HUES6 (cell line): Measurements from ENCODE around the gene CENATAC.
"Not testable (repeated sequence)": the region's sequence is repeated elsewhere in the genome, so short reads cannot be mapped to it uniquely, and the experiment has no call there.

ENCODE experiments used
- H3K27ac ChIP-seq: 2 replicates; pipeline ENCODE4 v1.7.0; 2013; ENCODE audit warnings: low read depth, mild to moderate bottlenecking, low read length, inconsistent platforms
- H3K27me3 ChIP-seq: 2 replicates; pipeline ENCODE4 v1.6.1; 2013; ENCODE audit warnings: low read length; ENCODE audit not compliant: control insufficient read depth, insufficient read depth
- H3K36me3 ChIP-seq: 2 replicates; pipeline ENCODE4 v1.6.1; 2013; ENCODE audit warnings: low read length; ENCODE audit not compliant: control insufficient read depth, insufficient read depth
- H3K4me1 ChIP-seq: 2 replicates; pipeline ENCODE4 v1.6.1; 2013; ENCODE audit warnings: low read length; ENCODE audit not compliant: control insufficient read depth, insufficient read depth
- H3K4me3 ChIP-seq: 2 replicates; pipeline ENCODE4 v1.5.1; 2013; ENCODE audit warnings: low read depth, low read length
- H3K9ac ChIP-seq: one replicate; pipeline ENCODE4 v1.6.1; 2013; ENCODE audit warnings: mild to moderate bottlenecking, low read length
- H3K9me3 ChIP-seq: 2 replicates; pipeline ENCODE4 v1.6.1; 2013; ENCODE audit warnings: low read depth, low read length; ENCODE audit not compliant: control insufficient read depth, insufficient read depth

CENATAC gene

GRCh38 chr11:119055901-119056300 lies 58.0 kb downstream of the CENATAC start:
- 0 out of 2 replicates have a peak overlapping the region, but pooled peaks have one; percentile 93 for H3K27ac ChIP-seq
- peak overlapping the region; percentile 92 for H3K9ac ChIP-seq
- peak overlapping the region; percentile 78 for H3K4me3 ChIP-seq
- peaks cover 6% of the 10 kb centered on the region for H3K4me1 ChIP-seq
- H3K9me3 ChIP-seq, result no peaks in the 10 kb centered on the region
- no peaks in the 10 kb centered on the region for H3K27me3 ChIP-seq
- peaks cover 49% of the 10 kb centered on the region for H3K36me3 ChIP-seq

- H3K9ac ChIP-seq, result peak overlapping the region; percentile 92
- H3K27ac ChIP-seq, result peak overlapping the region; percentile 93
- peaks cover 43% of the 10 kb centered on the region for H3K36me3 ChIP-seq
- no peaks in the 10 kb centered on the region for H3K9me3 ChIP-seq
- no peaks in the 10 kb centered on the region for H3K27me3 ChIP-seq
- H3K4me3 ChIP-seq, result peak overlapping the region; percentile 78
- H3K4me1 ChIP-seq, result peaks cover 6% of the 10 kb centered on the region
Measured at GRCh38 chr11:119056421-119056999, 58.6 kb downstream of the CENATAC start.

GRCh38 chr11:119057000-119057769 lies 59.2 kb downstream of the CENATAC start, which contains the start of gene HYOU1:
Gene HYOU1 (minus strand): TSS chr11:119057205. CDS start chr11:119056160, 1,045 bp downstream.
- Histone ChIP-seq H3K9me3 (no peaks in the 10 kb centered on the region), H3K4me1 (peaks cover 6% of the 10 kb centered on the region), H3K27ac (peak within 1 kb of the TSS; percentile 93), H3K4me3 (peak within 1 kb of the TSS; percentile 96), H3K27me3 (no peaks in the 10 kb centered on the region), H3K9ac (peak within 1 kb of the TSS; percentile 92), H3K36me3 (peaks cover 36% of the 10 kb centered on the region)

GRCh38 chr11:119059128-119059527 lies 61.2 kb downstream of the CENATAC start:
- peaks cover 17% of the 10 kb centered on the region for H3K36me3 ChIP-seq
- H3K9ac ChIP-seq, H3K27me3 ChIP-seq, H3K4me1 ChIP-seq, H3K27ac ChIP-seq, H3K4me3 ChIP-seq, H3K9me3 ChIP-seq: not testable (repeated sequence)

- Histone ChIP-seq H3K27me3 (no peaks in the 10 kb centered on the region), H3K4me1 (no peaks in the 10 kb centered on the region)
Measured at GRCh38 chr11:119061256-119061655, 63.3 kb downstream of the CENATAC start.

GRCh38 chr11:119062779-119063178 lies 64.8 kb downstream of the CENATAC start:
- Histone ChIP-seq H3K4me3 (no peak overlapping the region), H3K4me1 (no peaks in the 10 kb centered on the region), H3K36me3 (no peaks in the 10 kb centered on the region), H3K27ac (no peak overlapping the region), H3K9me3 (no peaks in the 10 kb centered on the region), H3K27me3 (no peaks in the 10 kb centered on the region), H3K9ac (no peak overlapping the region)

More at GRCh38 chr11:119061256-119061655, 63.3 kb downstream of the CENATAC start:
- H3K9ac ChIP-seq, result no peak overlapping the region
- H3K36me3 ChIP-seq, result no peaks in the 10 kb centered on the region
- H3K4me3 ChIP-seq, result no peak overlapping the region
- no peak overlapping the region for H3K27ac ChIP-seq
- no peaks in the 10 kb centered on the region for H3K9me3 ChIP-seq

GRCh38 chr11:119065369-119065768 lies 67.4 kb downstream of the CENATAC start:
- Histone ChIP-seq H3K9ac (no peak overlapping the region), H3K9me3 (no peaks in the 10 kb centered on the region), H3K4me1 (no peaks in the 10 kb centered on the region), H3K36me3 (peaks cover 11% of the 10 kb centered on the region), H3K27me3 (no peaks in the 10 kb centered on the region), H3K27ac (no peak overlapping the region), H3K4me3 (no peak overlapping the region)
